GM19372 (cell line): ENCODE measurements around the gene SLC16A9.
A peak's percentile ranks its signal among the peaks of the same experiment; 100 is the strongest.
"Not testable (repeated sequence)": the region's sequence is repeated elsewhere in the genome, so short reads cannot be mapped to it uniquely, and the experiment has no call there.

Source experiments
- ATAC-seq: cut with Tn5 transposase; IDR thresholded peaks from one replicate; pipeline ENCODE4 v1.9.1; 2021; ENCODE audit warnings: mild to moderate bottlenecking, low read depth, moderate library complexity; ENCODE audit not compliant: unreplicated experiment

Gene SLC16A9

GRCh38 chr10:59678884-59679301, 30.8 kb downstream of the SLC16A9 start:
- ATAC-seq = no peak

- no peak for ATAC-seq
Observed at GRCh38 chr10:59677253-59677831, 32.3 kb downstream of the SLC16A9 start.

DNA sequence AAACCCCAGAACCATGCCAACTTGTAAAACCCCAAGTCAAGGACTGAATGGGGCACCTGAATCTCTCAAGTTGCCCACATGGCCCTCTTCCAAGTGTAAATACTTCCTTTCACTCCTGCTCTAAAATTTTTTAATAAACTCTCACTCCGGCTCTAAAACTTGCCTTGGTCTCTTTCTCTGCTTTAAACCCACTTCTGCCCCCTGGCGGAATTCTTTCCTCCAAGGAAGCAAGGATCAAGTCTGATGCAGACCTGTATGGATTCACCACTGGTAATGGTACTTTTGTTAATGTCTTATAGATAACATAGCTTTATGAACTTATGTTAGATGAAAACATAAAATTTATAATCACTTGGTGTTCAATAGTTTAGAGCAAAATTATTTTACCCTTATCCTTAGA, 33.8 kb downstream of the SLC16A9 start:
- ATAC-seq = no peak

GRCh38 chr10:59674215-59674836, 35.3 kb downstream of the SLC16A9 start:
- no peak for ATAC-seq

GRCh38 chr10:59672150-59672875, 37.3 kb downstream of the SLC16A9 start:
- no peak for ATAC-seq

DNA sequence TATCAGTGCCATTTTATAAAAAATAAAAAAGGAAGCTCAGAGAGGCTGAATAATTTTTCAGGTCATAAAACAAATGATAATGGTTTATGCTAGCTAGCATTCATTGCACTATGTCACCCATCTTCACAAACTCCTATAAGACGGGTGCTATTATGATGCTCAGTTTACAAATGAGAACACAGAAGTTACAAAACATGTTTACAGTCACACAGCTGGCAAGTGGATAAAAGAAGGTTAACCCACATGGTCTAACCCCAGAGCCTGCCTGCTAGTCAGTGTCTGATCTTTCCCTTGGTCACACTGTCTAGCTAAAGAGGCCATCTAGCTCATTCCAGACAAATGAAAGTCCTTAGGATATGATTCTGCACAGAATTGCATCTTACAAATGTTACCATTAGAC, 39.4 kb downstream of the SLC16A9 start:
- no peak for ATAC-seq

- no peak for ATAC-seq
Observed at GRCh38 chr10:59668096-59668495, 41.6 kb downstream of the SLC16A9 start.

DNA sequence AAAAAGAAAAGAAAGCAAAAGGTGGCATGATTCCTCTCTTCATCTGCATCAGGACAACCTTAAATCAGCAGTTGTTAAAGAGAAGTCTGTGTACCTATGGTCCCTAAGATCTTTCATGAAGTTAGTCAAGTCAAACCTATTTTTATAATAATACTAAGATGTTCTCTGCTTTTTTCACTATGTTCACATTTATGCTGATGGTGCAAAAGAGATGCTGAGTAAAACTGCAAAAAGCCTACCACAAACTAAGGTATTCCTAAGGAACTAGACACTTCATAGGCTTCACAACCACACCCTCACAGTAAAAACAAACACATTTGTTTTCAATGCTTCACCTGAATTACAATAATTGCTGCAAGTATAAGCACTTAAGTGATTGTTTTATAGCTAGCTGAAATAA, 43.3 kb downstream of the SLC16A9 start:
- ATAC-seq = no peak

DNA sequence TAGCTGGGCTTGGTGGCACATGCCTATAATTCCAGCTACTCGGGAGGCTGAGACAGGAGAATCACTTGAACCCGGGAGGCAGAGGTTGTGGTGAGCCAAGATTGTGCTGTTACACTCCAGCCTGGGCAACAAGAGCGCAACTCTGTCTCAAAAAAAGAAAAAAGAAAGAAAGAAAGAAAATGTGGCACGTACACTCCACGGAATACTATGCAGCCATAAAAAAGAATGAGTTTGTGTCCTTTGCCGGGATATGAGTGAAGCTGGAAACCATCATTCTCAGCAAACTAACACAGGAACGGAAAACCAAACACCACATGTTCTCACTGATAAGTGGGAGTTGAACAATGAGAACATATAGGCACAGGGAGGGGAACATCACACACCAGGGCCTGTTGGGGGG, 46.4 kb downstream of the SLC16A9 start:
- ATAC-seq = not testable (repeated sequence)

- no peak for ATAC-seq
Observed at GRCh38 chr10:59657724-59658123, 51.9 kb downstream of the SLC16A9 start.

GRCh38 chr10:59655309-59655708, 54.3 kb downstream of the SLC16A9 start:
- ATAC-seq = no peak

- peak; percentile 75 for ATAC-seq
Observed at GRCh38 chr10:59654007-59654406, 55.6 kb downstream of the SLC16A9 start.

GRCh38 chr10:59651902-59652301, 57.7 kb downstream of the SLC16A9 start:
- ATAC-seq = no peak

- no peak for ATAC-seq
Observed at GRCh38 chr10:59649606-59650346, 59.9 kb downstream of the SLC16A9 start.

- no peak for ATAC-seq
Observed at GRCh38 chr10:59648711-59649201, 60.9 kb downstream of the SLC16A9 start.

DNA sequence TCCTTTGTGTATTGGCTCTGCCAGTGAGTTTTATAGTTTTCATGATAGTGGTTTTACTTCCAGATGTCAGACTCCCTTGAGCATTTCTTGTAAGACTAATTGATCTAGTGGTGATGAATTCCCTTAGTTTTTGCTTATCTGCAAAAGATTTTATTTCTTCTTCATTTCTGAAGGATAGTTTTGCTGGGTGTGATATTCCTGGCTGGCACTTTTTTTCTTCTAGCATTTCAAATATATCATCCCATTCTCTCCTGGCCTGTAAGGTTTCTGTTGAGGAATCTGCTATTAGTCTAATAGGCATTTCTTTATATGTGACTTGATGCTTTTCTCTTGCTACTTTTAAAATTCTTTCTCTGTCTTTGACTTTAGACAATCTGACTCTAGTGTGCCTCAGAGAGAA, 64.8 kb downstream of the SLC16A9 start:
- no peak for ATAC-seq

- not testable (repeated sequence) for ATAC-seq
Observed at GRCh38 chr10:59641688-59642087, 68.0 kb downstream of the SLC16A9 start.

GRCh38 chr10:59635502-59636290, 74.0 kb downstream of the SLC16A9 start:
- ATAC-seq = no peak

DNA sequence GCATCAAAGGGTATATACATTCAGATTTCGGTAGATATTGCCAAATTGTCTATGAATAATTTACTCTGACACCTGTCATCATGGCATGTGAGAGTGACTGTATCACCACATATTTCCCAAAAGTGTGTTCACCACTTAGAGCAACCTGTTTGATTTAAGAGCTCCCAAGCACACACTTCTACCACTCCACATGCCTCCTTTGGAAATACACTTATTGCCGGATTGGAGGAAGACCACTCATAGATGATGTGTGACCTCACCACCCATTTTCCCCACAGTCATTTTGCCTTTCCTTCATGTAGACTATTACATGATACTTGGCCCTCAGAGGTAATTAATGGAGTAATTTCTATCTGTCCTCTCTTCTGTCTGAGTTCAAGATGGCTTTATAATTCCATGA, 75.5 kb downstream of the SLC16A9 start:
- no peak for ATAC-seq

- no peak for ATAC-seq
Observed at GRCh38 chr10:59633063-59633462, 76.6 kb downstream of the SLC16A9 start.
